ENCODE data around the gene ODAM.
"Not testable (repeated sequence)": the region's sequence is repeated elsewhere in the genome, so short reads cannot be mapped to it uniquely, and the experiment has no call there.

The ODAM gene

GRCh38 chr4:70225824-70226223, 30.3 kb downstream of the ODAM start, which contains the start of gene FDCSP:
TSS of gene FDCSP (plus strand) at chr4:70226124. CDS start at chr4:70231195, 5,071 bp downstream.
- no peak for DNase-seq

GRCh38 chr4:70236125-70236524, 40.6 kb downstream of the ODAM start:
- DNase-seq: no peak

GRCh38 chr4:70239131-70239883, 43.8 kb downstream of the ODAM start:
- no peak for DNase-seq

GRCh38 chr4:70239884-70240591, 44.5 kb downstream of the ODAM start:
- DNase-seq: no peak

- DNase-seq: not testable (repeated sequence)
Observed at GRCh38 chr4:70242297-70242696, 46.8 kb downstream of the ODAM start, which contains the start of gene CSN3. TSS of gene CSN3 (plus strand) at chr4:70242597. CDS start at chr4:70244820, 2,223 bp downstream.

- no peak for DNase-seq
Observed at GRCh38 chr4:70243091-70243490, 47.6 kb downstream of the ODAM start.

- no peak for DNase-seq
Observed at GRCh38 chr4:70251250-70251944, 55.9 kb downstream of the ODAM start.

- no peak for DNase-seq
Observed at GRCh38 chr4:70251945-70252277, 56.4 kb downstream of the ODAM start.

Data from NK-92 treated with Interleukin-12 subunit alpha and Interleukin-12 subunit beta, amount 100 ng/mL, for 24 hours (cell line).